CD8-positive, alpha-beta memory T cell (primary cell): Measurements from ENCODE around the gene CNNM3. TPM values are rescaled to one million over a fixed set of nuclear protein-coding genes. Genes with fewer than 3 reads are reported as not detected.

Experiments
- CTCF ChIA-PET: fragments of 350-600 bp; sonication (Branson Sonifier 250); formaldehyde crosslinking; loops from one replicate; lab custom pipeline; 2021; ENCODE audit warnings: antibody characterized with exemption; lab: Charles Lee
- POLR2A ChIA-PET: fragments of 350-600 bp; sonication (Branson Sonifier 250); formaldehyde crosslinking; loops from one replicate; lab custom pipeline; 2021; ENCODE audit warnings: antibody characterized with exemption; lab: Charles Lee
- DNase-seq, 5 donors: peaks; one replicate each; pipeline versions ENCODE4 v3.0.0 to v3.0.0-alpha.2; 2020 to 2022; ENCODE audit warnings: mixed read lengths in 1 of 5
- H3K27ac ChIP-seq: one replicate; pipeline ENCODE4 v1.7.0; 2013; ENCODE audit warnings: low read depth, mild to moderate bottlenecking, low read length, moderate library complexity
- H3K27me3 ChIP-seq: 2 replicates; pipeline ENCODE4 v1.7.0; 2013; ENCODE audit warnings: low read length, mild to moderate bottlenecking; ENCODE audit not compliant: insufficient read depth, poor library complexity, severe bottlenecking
- H3K36me3 ChIP-seq: 2 replicates; pipeline ENCODE4 v1.7.0; 2013; ENCODE audit warnings: mild to moderate bottlenecking, low read length, moderate library complexity; ENCODE audit not compliant: insufficient read depth
- H3K4me1 ChIP-seq: 2 replicates; pipeline ENCODE4 v1.7.0; 2013; ENCODE audit warnings: mild to moderate bottlenecking, low read length, moderate library complexity; ENCODE audit not compliant: insufficient read depth
- H3K4me3 ChIP-seq: 2 replicates; pipeline ENCODE4 v1.7.0; 2013; ENCODE audit warnings: mild to moderate bottlenecking, low read length
- H3K9me3 ChIP-seq: 2 replicates; pipeline ENCODE4 v1.7.0; 2013; ENCODE audit warnings: mild to moderate bottlenecking, low read length
- H3K27ac Mint-ChIP-seq, 8 donors: one replicate each; pipeline ENCODE4 v1.8.0; 2020 to 2021; ENCODE audit warnings: mixed read lengths in 8 of 8, mild to moderate bottlenecking in 6 of 8, inconsistent platforms in 3 of 8, moderate library complexity in 3 of 8
- H3K27me3 Mint-ChIP-seq, 2 donors: one replicate each; pipeline ENCODE4 v1.8.0; 2020 to 2021; ENCODE audit warnings: mixed read lengths in 2 of 2, mild to moderate bottlenecking in 1 of 2, moderate library complexity in 1 of 2
- H3K36me3 Mint-ChIP-seq, 3 donors: one replicate each; pipeline ENCODE4 v1.8.0; 2020 to 2021; ENCODE audit warnings: mixed read lengths in 3 of 3, inconsistent platforms in 1 of 3, mild to moderate bottlenecking in 1 of 3
- H3K4me1 Mint-ChIP-seq, 3 donors: one replicate each; pipeline ENCODE4 v1.8.0; 2020 to 2021; ENCODE audit warnings: mixed read lengths in 3 of 3, inconsistent platforms in 1 of 3, mild to moderate bottlenecking in 1 of 3
- H3K4me3 Mint-ChIP-seq, 7 donors: one replicate each; pipeline ENCODE4 v1.8.0; 2020 to 2021; ENCODE audit warnings: mixed read lengths in 7 of 7, mild to moderate bottlenecking in 6 of 7, moderate library complexity in 4 of 7, inconsistent platforms in 2 of 7
- H3K9me3 Mint-ChIP-seq, 5 donors: one replicate each; pipeline ENCODE4 v1.8.0; 2020 to 2022; ENCODE audit warnings: mixed read lengths in 5 of 5, mild to moderate bottlenecking in 3 of 5, moderate library complexity in 2 of 5, inconsistent platforms in 1 of 5
- polyA plus RNA-seq: library from polyadenylated mRNA; unstranded; fragments of 300-500 nt; fragmentation: Illumina TruSeq; gene quantifications from one replicate; pipeline ENCODE4 v1.2.3, GENCODE V29; 2021
- total RNA-seq, 2 experiments: library from RNA; stranded (reverse); gene quantifications; one replicate each; pipeline ENCODE4 v1.2.3, GENCODE V29; 2021

Gene CNNM3
- total and polyA plus RNA-seq, 3 experiments from 2014 or later, result 13.0 to 36.6 (median 32.6) TPM

- ChIA-PET CTCF (interaction anchor here (1.3 to 1.5 kb wide), 2 partner anchors 14 to 107 kb away, joined by 4 to 10 read pairs; partner anchors contain the start of gene ANKRD39), POLR2A (no interaction called here)
- Histone ChIP-seq H3K36me3 (peaks cover 8% of the 10 kb centered on the region), H3K27me3 (no peaks in the 10 kb centered on the region), H3K4me1 (peaks cover 14% of the 10 kb centered on the region), H3K9me3 (no peaks in the 10 kb centered on the region), H3K27ac (no peak within 1 kb of the TSS), H3K4me3 (no peak within 1 kb of the TSS)
- Mint-ChIP-seq H3K4me3 (peak within 1 kb of the TSS in 1 of 7 donors; percentile 8), H3K27ac (peak within 1 kb of the TSS in 6 of 8 donors; percentile 30 to 89 (median 65)), H3K4me1 (peaks cover 13 to 30% (median 17%) of the 10 kb centered on the region in 3 donors), H3K9me3 (peaks cover 0 to 2% (median 0%) of the 10 kb centered on the region in 5 donors), H3K36me3 (peaks cover 3 to 35% (median 6%) of the 10 kb centered on the region in 3 donors), H3K27me3 (no peaks in the 10 kb centered on the region)
- DNase-seq, result no peak
These were observed 27.6 kb downstream of the CNNM3 start, which contains the start of gene ANKRD23 for GRCh38 chr2:96843538-96844268. Gene ANKRD23 (minus strand): TSS chr2:96844021. CDS start chr2:96843992, 29 bp downstream.

- no peak overlapping the region for H3K27ac Mint-ChIP-seq
- no peaks in the 10 kb centered on the region for H3K9me3 ChIP-seq
- H3K4me3 Mint-ChIP-seq, result no peak overlapping the region
- H3K4me1 Mint-ChIP-seq, result peaks cover 9 to 23% (median 13%) of the 10 kb centered on the region in 3 donors
- no peaks in the 10 kb centered on the region for H3K27me3 Mint-ChIP-seq
- no peaks in the 10 kb centered on the region for H3K27me3 ChIP-seq
- peaks cover 8% of the 10 kb centered on the region for H3K36me3 ChIP-seq
- ChIA-PET POLR2A (interaction anchor here (0.6 kb wide), 1 partner anchor 307 kb away, joined by 3 read pairs; no protein-coding TSS in a partner anchor), CTCF (interaction anchor here (1.1 to 1.4 kb wide), 4 partner anchors 13 to 107 kb away, joined by 3 to 6 read pairs (median 4); partner anchors contain the start of gene ANKRD39)
- peaks cover 3 to 35% (median 6%) of the 10 kb centered on the region in 3 donors for H3K36me3 Mint-ChIP-seq
- peaks cover 0 to 2% (median 0%) of the 10 kb centered on the region in 5 donors for H3K9me3 Mint-ChIP-seq
- no peak overlapping the region for H3K27ac ChIP-seq
- no peak for DNase-seq
- H3K4me3 ChIP-seq, result no peak overlapping the region
- peaks cover 8% of the 10 kb centered on the region for H3K4me1 ChIP-seq
These were observed 28.3 kb downstream of the CNNM3 start for GRCh38 chr2:96844405-96844808.

- Mint-ChIP-seq H3K9me3 (peaks cover 0 to 2% (median 0%) of the 10 kb centered on the region in 5 donors), H3K4me1 (peaks cover 2 to 7% (median 5%) of the 10 kb centered on the region in 3 donors), H3K36me3 (peaks cover 3 to 51% (median 9%) of the 10 kb centered on the region in 3 donors), H3K27ac (no peak overlapping the region), H3K27me3 (no peaks in the 10 kb centered on the region), H3K4me3 (no peak overlapping the region)
- no peaks in the 10 kb centered on the region for H3K9me3 ChIP-seq
- ChIA-PET POLR2A (interaction anchor here (0.7 kb wide), 1 partner anchor 19 kb away, joined by 9 read pairs; no protein-coding TSS in a partner anchor), CTCF (interaction anchor here (0.6 to 2.1 kb wide), 4 partner anchors 11 to 222 kb away, joined by 3 to 9 read pairs (median 6); partner anchors contain the start of gene ANKRD39)
- peaks cover 13% of the 10 kb centered on the region for H3K36me3 ChIP-seq
- DNase-seq, result no peak
- no peak overlapping the region for H3K27ac ChIP-seq
- H3K4me1 ChIP-seq, result no peaks in the 10 kb centered on the region
- H3K4me3 ChIP-seq, result no peak overlapping the region
- H3K27me3 ChIP-seq, result no peaks in the 10 kb centered on the region
These were observed 30.8 kb downstream of the CNNM3 start for GRCh38 chr2:96846825-96847224.

- H3K9me3 ChIP-seq, result no peaks in the 10 kb centered on the region
- no peak overlapping the region for H3K4me3 ChIP-seq
- no peak for DNase-seq
- Mint-ChIP-seq H3K27me3 (no peaks in the 10 kb centered on the region), H3K36me3 (peaks cover 3 to 56% (median 11%) of the 10 kb centered on the region in 3 donors), H3K27ac (peak overlapping the region in 1 of 8 donors; percentile 55), H3K4me3 (peak overlapping the region in 1 of 7 donors; percentile 33), H3K9me3 (no peaks in the 10 kb centered on the region), H3K4me1 (peaks cover 2 to 8% (median 5%) of the 10 kb centered on the region in 3 donors)
- no peaks in the 10 kb centered on the region for H3K4me1 ChIP-seq
- peaks cover 16% of the 10 kb centered on the region for H3K36me3 ChIP-seq
- H3K27ac ChIP-seq, result no peak overlapping the region
- ChIA-PET CTCF (interaction anchor here (1.7 to 2.1 kb wide), 2 partner anchors 10 to 115 kb away, joined by 7 to 9 read pairs; partner anchors contain the start of gene ANKRD39), POLR2A (interaction anchor here (0.7 kb wide), 1 partner anchor 263 kb away, joined by 6 read pairs; no protein-coding TSS in a partner anchor)
- H3K27me3 ChIP-seq, result no peaks in the 10 kb centered on the region
These were observed 31.5 kb downstream of the CNNM3 start for GRCh38 chr2:96847586-96847985.

- Histone ChIP-seq H3K4me3 (no peak overlapping the region), H3K27ac (no peak overlapping the region), H3K9me3 (no peaks in the 10 kb centered on the region), H3K27me3 (no peaks in the 10 kb centered on the region), H3K36me3 (peaks cover 22% of the 10 kb centered on the region), H3K4me1 (no peaks in the 10 kb centered on the region)
- no peak for DNase-seq
- H3K4me1 Mint-ChIP-seq, result peaks cover 2 to 14% (median 8%) of the 10 kb centered on the region in 3 donors
- no peak overlapping the region for H3K4me3 Mint-ChIP-seq
- H3K27me3 Mint-ChIP-seq, result no peaks in the 10 kb centered on the region
- POLR2A ChIA-PET, result no interaction called here
- H3K36me3 Mint-ChIP-seq, result peaks cover 3 to 63% (median 16%) of the 10 kb centered on the region in 3 donors
- H3K27ac Mint-ChIP-seq, result no peak overlapping the region
- no peaks in the 10 kb centered on the region for H3K9me3 Mint-ChIP-seq
- CTCF ChIA-PET, result interaction anchor here (1.6 to 2.1 kb wide), 2 partner anchors 10 to 114 kb away, joined by 7 to 9 read pairs (median 7); partner anchors contain the start of gene ANKRD39
These were observed 32.2 kb downstream of the CNNM3 start for GRCh38 chr2:96848264-96848663.

- H3K27ac ChIP-seq, result no peak overlapping the region
- POLR2A ChIA-PET, result no interaction called here
- H3K4me1 ChIP-seq, result peaks cover 15% of the 10 kb centered on the region
- no peaks in the 10 kb centered on the region for H3K27me3 Mint-ChIP-seq
- peak overlapping the region in 2 of 8 donors; percentile 60 to 92 for H3K27ac Mint-ChIP-seq
- H3K36me3 ChIP-seq, result peaks cover 22% of the 10 kb centered on the region
- no peaks in the 10 kb centered on the region for H3K27me3 ChIP-seq
- no peak overlapping the region for H3K4me3 ChIP-seq
- no peaks in the 10 kb centered on the region for H3K9me3 ChIP-seq
- H3K4me1 Mint-ChIP-seq, result peaks cover 18 to 36% (median 33%) of the 10 kb centered on the region in 3 donors
- no peaks in the 10 kb centered on the region for H3K9me3 Mint-ChIP-seq
- CTCF ChIA-PET, result interaction anchor here (0.9 to 1.8 kb wide), 4 partner anchors 36 to 260 kb away, joined by 3 to 8 read pairs (median 4); partner anchors contain the start of genes ANKRD36 and CNNM3
- H3K36me3 Mint-ChIP-seq, result peaks cover 0 to 67% (median 17%) of the 10 kb centered on the region in 3 donors
- H3K4me3 Mint-ChIP-seq, result peak overlapping the region in 1 of 7 donors; percentile 65
- DNase-seq, result no peak
These were observed 36.6 kb downstream of the CNNM3 start for GRCh38 chr2:96852667-96853066.

- Histone ChIP-seq H3K36me3 (peaks cover 16% of the 10 kb centered on the region), H3K9me3 (no peaks in the 10 kb centered on the region), H3K27ac (no peak overlapping the region), H3K4me1 (peaks cover 15% of the 10 kb centered on the region), H3K4me3 (no peak overlapping the region), H3K27me3 (no peaks in the 10 kb centered on the region)
- H3K27ac Mint-ChIP-seq, result no peak overlapping the region
- peak overlapping the region in 1 of 7 donors; percentile 65 for H3K4me3 Mint-ChIP-seq
- no peak for DNase-seq
- POLR2A ChIA-PET, result no interaction called here
- H3K9me3 Mint-ChIP-seq, result no peaks in the 10 kb centered on the region
- no peaks in the 10 kb centered on the region for H3K27me3 Mint-ChIP-seq
- H3K36me3 Mint-ChIP-seq, result peaks cover 0 to 60% (median 13%) of the 10 kb centered on the region in 3 donors
- CTCF ChIA-PET, result interaction anchor here (1.8 kb wide), 1 partner anchor 259 kb away, joined by 8 read pairs; the partner anchor contains the start of gene ANKRD36
- peaks cover 18 to 36% (median 33%) of the 10 kb centered on the region in 3 donors for H3K4me1 Mint-ChIP-seq
These were observed 37.3 kb downstream of the CNNM3 start for GRCh38 chr2:96853321-96853720.
